HG03575 (cell line): ENCODE data around the gene OR8G5.

Source experiments
- ATAC-seq: cut with Tn5 transposase; IDR thresholded peaks from one replicate; pipeline ENCODE4 v1.9.1; 2021; ENCODE audit not compliant: unreplicated experiment, insufficient number of reproducible peaks, low FRiP score; ENCODE audit errors: extremely low read depth

The OR8G5 gene

DNA sequence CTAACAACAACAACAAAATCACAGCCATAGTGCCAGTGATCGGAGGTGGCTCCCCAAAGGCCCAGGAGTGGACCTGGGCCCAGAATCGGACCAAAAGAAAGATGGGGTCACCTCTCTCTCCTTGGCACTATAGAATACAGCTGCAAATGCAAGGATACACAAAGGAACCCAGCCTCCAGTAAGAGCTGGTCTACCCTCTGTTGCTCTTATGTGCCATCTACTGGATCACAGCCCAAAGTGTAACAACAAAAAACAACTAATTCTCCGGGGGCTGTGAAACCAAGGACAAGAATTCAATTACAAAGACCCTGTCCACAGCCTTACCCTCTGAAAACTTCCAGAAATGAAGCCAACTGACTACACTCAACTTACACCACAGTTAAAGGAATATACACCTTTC, 21.6 kb downstream of the OR8G5 start:
- ATAC-seq = no peak

DNA sequence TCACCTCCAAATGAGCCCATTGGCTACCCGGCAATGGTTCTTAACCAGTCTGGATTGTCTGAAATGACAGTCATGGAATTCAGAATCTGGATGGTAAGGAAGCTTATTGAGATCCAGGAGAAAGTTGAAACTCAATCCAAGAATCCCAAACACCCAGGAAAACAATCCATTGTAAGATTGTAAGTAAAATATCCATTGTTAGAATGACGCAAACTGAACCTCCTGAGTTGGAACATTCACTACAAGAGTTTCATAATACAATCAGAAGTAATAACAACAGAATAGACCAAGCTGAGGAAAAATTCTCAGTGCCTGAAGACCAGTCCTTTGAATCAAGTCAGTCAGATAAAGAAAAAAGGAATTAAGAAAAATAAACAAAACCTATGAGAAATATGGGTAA, 22.1 kb downstream of the OR8G5 start:
- ATAC-seq = no peak

DNA sequence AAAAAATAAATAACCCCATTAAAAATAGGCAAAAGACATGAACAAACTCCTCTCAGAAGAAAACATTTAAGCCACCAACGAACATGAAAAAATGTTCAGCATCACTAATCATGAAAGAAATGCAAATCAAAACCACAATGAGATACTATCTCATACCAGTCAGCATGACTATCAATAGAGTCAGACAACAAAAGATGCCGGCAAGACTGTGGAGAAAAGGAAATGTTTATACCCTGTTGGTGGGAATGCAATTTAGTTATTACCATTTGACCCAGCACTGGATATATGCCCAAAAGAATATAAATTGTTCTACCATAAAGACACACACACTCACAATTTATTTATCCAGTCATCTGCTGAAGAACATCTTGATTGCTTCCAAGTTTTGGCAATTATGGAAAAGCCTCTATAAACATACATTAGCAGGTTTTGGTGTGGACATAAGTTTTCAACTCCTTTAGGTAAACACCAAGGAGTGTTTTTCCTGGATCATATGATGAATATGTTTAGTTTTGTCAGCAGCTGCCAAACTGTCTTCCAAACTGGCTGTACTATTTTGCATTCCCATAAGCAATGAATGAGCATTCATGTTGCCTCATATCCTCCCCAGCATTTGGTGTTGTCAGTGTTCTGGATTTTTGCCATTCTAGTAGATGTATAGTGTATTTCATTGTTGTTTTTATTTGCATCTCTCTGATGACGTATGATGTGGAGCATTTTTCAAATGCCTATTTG, 29.6 kb downstream of the OR8G5 start:
- ATAC-seq = no peak

DNA sequence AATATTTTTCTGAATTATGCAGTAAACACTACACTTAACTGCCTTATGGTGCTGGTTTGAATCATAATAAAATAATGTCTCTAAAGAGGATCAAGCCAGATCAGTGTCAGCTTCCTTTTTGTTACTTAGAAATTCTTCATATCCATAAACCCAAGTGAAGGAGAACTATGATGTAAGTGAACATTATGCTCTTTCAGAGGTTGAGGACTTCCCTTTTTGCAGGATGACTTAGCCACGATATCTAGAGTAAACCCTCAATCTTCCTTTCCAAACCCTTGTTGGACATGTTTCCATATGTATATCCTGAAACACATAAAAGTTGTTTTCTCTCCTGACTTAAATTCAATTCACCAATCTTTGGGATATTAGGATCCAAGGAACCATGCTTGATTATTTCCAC, 38.5 kb downstream of the OR8G5 start:
- no peak for ATAC-seq

DNA sequence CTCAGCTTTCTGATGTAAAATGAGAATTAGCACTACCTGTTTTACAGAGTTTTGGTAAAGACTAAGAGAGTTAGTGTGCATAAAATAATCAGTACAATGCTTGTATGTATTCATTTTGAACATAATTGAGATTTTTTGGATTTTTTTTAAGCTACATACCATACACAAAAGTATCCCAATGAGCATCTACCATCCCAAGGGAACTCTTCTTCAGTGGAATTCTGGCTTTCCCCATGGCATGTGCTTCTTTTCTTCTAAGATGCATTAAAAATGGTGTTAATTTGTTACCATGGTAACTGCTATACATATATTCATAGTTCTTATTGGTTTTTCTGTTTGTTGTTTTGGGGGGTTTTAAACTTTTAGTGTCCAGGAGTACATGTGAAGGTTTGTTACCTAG, 39.8 kb downstream of the OR8G5 start:
- ATAC-seq = no peak

DNA sequence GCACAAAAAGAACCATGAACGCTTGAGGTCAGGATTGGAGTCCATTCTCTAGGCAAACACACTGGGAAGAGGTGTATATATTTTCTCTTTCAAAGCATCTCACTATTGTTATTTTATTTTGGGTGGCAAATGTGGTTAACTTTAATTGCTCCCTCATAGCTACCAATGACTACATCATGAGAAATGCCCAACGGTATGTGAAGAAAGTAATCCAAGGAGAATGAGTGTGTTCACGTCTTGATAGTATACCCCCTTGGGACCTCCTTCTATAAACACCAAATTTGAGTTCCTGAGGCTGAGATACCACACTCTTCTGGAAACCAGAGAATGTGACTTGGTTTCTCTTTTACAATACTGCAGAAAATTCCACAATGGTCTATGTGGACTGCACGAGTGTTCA, 41.7 kb downstream of the OR8G5 start:
- no peak for ATAC-seq

DNA sequence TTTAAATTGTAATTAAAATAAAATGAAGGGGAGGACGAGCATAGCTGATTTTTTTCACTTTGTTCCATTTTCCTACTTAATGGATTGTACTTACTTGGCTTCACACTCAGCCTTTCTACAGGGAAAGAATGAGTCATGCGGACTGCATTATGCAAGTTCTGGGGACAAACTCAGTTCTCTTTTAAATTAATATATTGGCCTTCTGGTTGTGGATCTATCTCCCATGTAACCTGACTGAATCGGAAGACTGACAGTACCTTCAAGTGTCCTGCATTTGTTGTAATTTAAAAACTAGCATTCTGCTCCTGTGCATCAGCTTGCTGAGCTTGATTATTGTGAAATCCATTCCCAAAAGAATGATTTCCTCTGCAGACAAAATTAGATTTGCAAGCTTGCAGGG, 45.4 kb downstream of the OR8G5 start:
- no peak for ATAC-seq

DNA sequence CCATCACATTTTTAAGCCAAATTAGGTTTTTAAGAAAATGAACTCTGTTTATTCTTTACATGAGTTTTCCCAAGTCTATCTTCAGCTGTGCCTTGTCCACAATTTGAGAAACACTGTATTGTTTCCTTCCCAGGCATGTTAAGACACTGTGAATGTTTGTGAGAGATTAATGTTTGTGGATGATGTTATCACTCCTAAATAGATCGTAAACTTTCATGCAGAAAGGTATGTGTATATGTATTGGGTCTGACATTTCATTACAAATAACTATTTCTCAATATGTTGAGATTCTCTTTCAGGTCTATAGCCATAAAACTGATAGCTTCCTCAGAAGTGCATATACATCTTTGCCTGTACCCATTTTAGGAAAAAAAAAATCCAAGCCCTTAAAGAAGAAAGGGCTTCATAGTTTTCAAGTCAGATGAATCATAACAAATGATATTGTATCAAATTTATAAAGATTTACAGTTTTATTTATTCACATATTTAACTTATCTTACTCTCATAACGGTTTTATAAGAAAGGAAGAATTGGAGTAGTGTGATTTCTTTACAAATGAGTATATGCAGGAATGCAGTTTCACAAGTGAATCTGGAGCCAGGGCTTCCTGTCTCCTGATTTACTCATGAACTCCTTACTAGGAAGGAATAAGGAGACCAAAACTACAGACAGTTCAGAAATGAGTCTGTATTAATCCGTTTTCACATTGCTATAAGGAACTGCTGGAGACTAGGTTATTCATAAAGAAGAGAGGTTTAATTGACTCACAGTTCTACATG, 46.4 kb downstream of the OR8G5 start:
- ATAC-seq = no peak

DNA sequence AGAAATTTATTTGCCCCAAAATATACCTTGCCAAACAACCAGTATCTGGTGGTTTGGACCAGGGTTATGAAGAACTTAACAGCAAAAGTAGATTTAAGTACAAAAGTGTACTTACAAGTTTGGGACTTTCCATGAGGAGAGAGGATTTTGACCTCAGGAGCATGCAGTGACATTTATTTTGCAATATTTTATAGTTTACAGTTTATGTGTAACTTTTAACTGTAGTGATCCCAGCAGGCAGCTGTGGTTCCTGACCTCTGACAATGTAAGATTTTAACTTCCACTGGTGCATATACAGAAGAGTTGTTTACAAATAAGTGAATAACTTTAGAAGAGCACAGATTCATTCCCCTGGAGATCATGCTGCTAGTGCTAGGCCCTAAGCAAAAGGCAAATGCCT, 50.9 kb downstream of the OR8G5 start:
- ATAC-seq = no peak

DNA sequence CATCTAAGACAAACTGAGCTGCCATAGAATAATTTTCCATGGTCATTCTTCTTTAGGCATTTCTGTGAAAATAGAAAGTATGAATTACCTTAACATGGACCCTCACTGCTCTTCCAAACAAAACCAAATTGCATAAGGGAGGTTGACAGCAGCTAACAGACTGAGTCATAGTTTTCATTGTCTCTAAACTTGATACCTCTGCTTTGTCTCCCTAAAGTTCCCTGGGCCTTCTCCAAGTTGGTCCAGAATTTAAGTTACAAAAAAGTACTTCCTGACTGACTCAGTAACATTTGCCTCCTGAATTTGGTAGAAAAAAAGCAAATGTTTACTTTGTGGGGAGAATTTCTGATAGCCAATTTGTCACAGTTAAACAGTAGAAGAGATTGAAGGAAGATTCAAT, 54.5 kb downstream of the OR8G5 start:
- no peak for ATAC-seq

DNA sequence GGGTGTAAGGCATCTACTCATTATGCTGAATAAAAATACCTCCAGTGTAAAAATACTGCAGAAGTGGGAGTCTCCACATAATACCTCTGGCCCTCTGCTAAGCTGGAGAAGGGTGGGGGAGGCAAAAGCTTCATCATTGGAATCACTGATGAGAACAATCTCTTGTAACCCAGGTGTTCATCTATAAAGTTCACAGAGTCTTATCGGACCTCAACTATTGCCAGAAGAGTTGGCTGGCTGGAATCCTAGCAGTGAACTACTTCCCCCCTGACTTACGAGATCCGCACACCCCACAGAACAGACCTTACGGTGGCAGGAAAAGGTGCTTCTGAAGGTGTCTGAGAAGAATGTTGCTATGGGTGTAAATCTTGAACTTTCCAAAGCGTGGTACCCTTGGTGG, 55.1 kb downstream of the OR8G5 start:
- ATAC-seq = no peak

DNA sequence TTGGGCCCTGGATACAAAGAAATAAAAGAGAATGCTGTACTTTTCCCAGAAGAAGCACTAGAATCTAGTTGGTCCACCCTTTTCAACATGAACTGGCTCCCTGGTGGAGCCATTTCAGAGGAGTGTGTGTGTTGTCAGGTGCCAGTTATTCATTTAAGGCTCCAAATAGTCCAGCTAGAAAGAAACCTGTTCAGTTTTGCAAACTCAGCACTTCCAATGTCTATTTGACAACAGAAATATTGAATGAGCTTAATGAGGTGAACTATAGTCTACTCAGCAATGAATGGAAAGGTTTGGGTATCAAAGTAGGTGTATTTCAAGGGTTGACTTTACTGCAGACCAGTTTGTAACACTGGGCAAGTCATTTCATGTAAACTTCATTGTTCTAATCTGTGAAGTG, 55.5 kb downstream of the OR8G5 start:
- ATAC-seq = no peak

DNA sequence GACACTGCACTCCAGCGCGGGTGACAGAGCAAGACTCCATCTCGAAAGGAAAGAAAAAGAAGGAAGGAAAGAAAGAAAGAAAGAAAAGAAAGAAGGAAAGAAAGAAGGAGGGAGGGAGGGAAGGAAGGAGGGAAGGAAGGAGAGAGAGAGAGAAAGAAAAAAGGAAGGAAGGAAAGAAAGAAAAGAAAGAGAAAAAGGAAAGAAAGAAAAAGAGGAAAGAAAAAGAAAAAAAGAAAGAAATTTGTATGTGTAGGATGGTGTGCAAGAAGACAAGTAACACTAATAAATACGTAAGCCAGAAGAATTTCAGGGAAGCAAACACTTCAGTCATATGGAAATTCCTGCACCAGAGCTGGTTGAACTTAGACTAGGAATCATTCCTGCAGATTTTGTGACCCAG, 57.0 kb downstream of the OR8G5 start:
- ATAC-seq = no peak

DNA sequence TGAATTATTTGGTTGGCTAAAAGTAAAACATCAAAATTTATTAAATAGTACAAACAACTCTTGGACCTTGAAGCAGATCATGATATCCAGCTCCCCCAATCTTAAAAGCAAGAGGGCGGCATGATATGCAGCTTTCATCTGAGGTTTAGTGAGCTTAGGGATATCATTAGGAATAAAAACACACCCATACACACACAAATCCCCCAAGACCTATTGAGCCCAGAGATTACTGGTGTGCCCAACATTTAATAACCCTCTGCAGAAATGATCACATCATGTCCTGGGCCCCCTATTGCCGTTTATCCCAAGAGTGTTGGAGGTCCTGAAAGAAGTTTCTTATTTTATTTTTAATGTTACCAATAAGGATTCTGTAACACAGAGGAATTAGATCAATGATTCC, 57.7 kb downstream of the OR8G5 start, which contains the start of gene OR8D1:
Gene OR8D1 (minus strand): TSS at position 101 of the 400 bp plus-strand sequence. CDS start 3,183 bp downstream, outside the sequence.
- no peak for ATAC-seq

DNA sequence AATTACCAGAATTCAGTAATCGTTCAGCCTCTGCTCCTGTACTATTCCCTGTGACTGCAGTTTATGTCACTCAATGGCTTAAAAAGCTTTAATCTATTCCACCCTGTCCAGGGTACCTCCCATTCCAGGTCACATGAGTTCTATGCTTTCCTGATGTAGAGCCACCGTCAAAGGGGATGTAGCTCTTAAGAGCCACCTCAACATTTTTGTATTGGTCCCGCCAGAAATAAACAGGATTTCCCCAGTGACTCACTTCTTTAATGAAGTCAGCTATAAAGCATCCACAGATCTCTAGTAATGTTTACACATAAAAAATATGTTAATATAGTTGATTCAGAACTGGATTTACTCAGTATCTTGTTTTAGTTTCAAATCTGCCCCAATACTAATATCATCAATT, 58.9 kb downstream of the OR8G5 start:
- ATAC-seq = no peak
